ENCODE results near the gene KCNQ5. TPM values are rescaled to one million over a fixed set of nuclear protein-coding genes. Genes with fewer than 3 reads are reported as not detected.
A peak's percentile ranks its signal among the peaks of the same experiment; 100 is the strongest.
"Not testable (repeated sequence)": the region's sequence is repeated elsewhere in the genome, so short reads cannot be mapped to it uniquely, and the experiment has no call there.

The KCNQ5 gene
- under 1 TPM; 0.24 to 0.41 (median 0.32) TPM for polyA plus RNA-seq (ENCODE audit: insufficient read length in 4 of 4)

- DNase-seq (ENCODE audit: low read depth in 4 of 4, low spot score in 3 of 4), result no peak
These were observed at the start of gene KCNQ5 for GRCh38 chr6:72621291-72622093. KCNQ5 (plus strand) TSS chr6:72622064.

- no peak for DNase-seq (ENCODE audit: low read depth in 4 of 4, low spot score in 3 of 4)
These were observed 42.0 kb upstream of the KCNQ5 start for GRCh38 chr6:72579865-72580264.

GRCh38 chr6:72580281-72580940 lies 41.5 kb upstream of the KCNQ5 start:
- DNase-seq (ENCODE audit: low read depth in 4 of 4, low spot score in 3 of 4), result no peak

GRCh38 chr6:72580950-72581349 lies 40.9 kb upstream of the KCNQ5 start:
- not testable (repeated sequence) for DNase-seq (ENCODE audit: low read depth in 4 of 4, low spot score in 3 of 4)

- no peak for DNase-seq (ENCODE audit: low read depth in 4 of 4, low spot score in 3 of 4)
These were observed 33.7 kb upstream of the KCNQ5 start for GRCh38 chr6:72588155-72588554.

GRCh38 chr6:72589096-72589495 lies 32.8 kb upstream of the KCNQ5 start:
- peak in 3 of 4 donors; percentile 9 to 14 (median 10) for DNase-seq (ENCODE audit: low read depth in 4 of 4, low spot score in 3 of 4)

- DNase-seq (ENCODE audit: low read depth in 4 of 4, low spot score in 3 of 4), result no peak
These were observed 26.1 kb upstream of the KCNQ5 start for GRCh38 chr6:72595812-72596211.

GRCh38 chr6:72616406-72617015 lies 5.4 kb upstream of the KCNQ5 start:
- DNase-seq (ENCODE audit: low read depth in 4 of 4, low spot score in 3 of 4), result no peak

- no peak for DNase-seq (ENCODE audit: low read depth in 4 of 4, low spot score in 3 of 4)
These were observed 4.1 kb upstream of the KCNQ5 start for GRCh38 chr6:72617721-72618120.

- DNase-seq (ENCODE audit: low read depth in 4 of 4, low spot score in 3 of 4), result no peak
These were observed 1.8 kb upstream of the KCNQ5 start for GRCh38 chr6:72619883-72620696.

- no peak for DNase-seq (ENCODE audit: low read depth in 4 of 4, low spot score in 3 of 4)
These were observed 983 bp upstream of the KCNQ5 start for GRCh38 chr6:72620871-72621290.

- no peak for DNase-seq (ENCODE audit: low read depth in 4 of 4, low spot score in 3 of 4)
These were observed 453 bp downstream of the KCNQ5 start for GRCh38 chr6:72622094-72622940.

GRCh38 chr6:72623808-72624207 lies 1.9 kb downstream of the KCNQ5 start:
- no peak for DNase-seq (ENCODE audit: low read depth in 4 of 4, low spot score in 3 of 4)

GRCh38 chr6:72624557-72625160 lies 2.8 kb downstream of the KCNQ5 start:
- DNase-seq (ENCODE audit: low read depth in 4 of 4, low spot score in 3 of 4), result no peak

GRCh38 chr6:72626126-72626525 lies 4.3 kb downstream of the KCNQ5 start:
- DNase-seq (ENCODE audit: low read depth in 4 of 4, low spot score in 3 of 4), result no peak

GRCh38 chr6:72627539-72627938 lies 5.7 kb downstream of the KCNQ5 start:
- DNase-seq (ENCODE audit: low read depth in 4 of 4, low spot score in 3 of 4), result no peak

- no peak for DNase-seq (ENCODE audit: low read depth in 4 of 4, low spot score in 3 of 4)
These were observed 9.6 kb downstream of the KCNQ5 start for GRCh38 chr6:72631480-72631879.

GRCh38 chr6:72635636-72636035 lies 13.8 kb downstream of the KCNQ5 start:
- no peak for DNase-seq (ENCODE audit: low read depth in 4 of 4, low spot score in 3 of 4)

GRCh38 chr6:72636215-72636614 lies 14.4 kb downstream of the KCNQ5 start:
- DNase-seq (ENCODE audit: low read depth in 4 of 4, low spot score in 3 of 4), result no peak

Data from right renal pelvis (tissue), 4 donors.